ENCODE measurements around the gene GZMM.

Gene GZMM

DNA sequence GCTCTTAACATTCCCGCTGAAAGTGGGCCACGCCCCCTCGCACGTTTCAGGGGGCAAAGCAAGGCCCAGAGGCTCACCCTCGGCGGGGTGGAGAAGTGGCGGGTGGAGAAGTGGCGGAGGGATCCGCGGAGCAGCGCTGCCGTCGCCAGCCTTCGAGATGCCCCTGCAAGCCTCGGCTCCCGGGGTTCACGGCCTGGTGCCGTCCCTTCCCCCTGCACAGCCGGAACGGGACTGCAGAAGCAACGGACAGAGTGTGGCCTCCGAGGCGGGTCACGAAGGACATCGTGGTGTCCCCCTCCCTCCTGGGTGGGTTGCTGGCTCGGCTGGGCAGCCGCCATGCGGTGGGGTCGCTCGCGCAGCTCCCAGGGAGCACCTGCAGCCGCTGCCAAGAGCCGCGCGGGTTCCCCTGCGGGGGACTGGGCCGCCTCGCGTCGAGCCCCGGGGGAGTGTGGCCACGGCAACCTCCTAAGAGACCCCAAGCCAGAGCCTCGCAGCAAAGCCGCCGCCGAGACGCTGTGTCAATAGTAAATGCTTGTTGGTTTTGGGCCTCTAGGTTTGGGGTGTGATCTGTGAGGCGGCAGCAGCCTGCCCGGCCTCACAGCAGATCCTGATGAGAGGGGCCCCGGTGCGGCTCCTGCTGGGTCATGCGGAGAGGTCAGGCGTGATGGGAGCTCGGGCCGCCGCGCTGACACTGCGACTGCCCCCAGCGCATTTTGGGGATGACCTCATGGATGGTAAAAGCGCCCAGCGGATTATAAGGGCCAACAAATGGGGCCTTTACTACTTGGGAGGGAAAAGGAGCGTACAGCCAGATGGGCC lies 31.1 kb upstream of the GZMM start:
- no peak for FAIRE-seq

DNA sequence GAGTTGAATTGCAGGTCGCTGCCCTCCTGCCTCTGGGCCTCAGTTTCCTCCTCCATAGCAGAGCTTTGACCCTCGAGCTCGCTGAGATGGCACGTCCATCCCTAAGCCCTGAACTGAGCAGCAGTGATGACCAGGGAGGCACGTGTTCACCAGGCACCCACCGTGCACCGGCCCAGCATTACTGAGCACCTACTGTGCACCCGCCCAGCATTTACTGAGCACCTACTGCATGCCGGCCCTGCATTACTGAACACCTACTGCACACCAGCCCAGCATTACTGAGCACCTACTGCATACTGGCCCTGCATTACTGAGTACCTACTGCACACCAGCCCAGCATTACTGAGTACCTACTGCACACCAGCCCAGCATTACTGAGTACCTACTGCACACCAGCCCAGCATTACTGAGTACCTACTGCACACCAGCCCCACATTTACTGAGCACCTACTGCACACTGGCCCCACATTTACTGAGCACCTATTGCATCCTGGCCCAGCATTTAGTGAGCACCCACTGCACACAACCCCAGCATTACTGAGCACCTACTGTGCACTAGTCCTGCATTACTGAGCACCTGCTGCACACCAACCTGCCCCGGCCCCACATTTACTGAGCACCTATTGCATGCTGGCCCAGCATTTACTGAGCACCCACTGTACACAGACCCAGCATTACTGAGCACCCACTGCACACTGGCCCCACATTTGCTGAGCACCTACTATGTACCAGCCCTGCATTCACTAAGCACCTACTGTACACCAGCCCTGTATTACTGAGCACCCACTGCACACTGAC lies 30.3 kb upstream of the GZMM start:
- FAIRE-seq, result no peak

DNA sequence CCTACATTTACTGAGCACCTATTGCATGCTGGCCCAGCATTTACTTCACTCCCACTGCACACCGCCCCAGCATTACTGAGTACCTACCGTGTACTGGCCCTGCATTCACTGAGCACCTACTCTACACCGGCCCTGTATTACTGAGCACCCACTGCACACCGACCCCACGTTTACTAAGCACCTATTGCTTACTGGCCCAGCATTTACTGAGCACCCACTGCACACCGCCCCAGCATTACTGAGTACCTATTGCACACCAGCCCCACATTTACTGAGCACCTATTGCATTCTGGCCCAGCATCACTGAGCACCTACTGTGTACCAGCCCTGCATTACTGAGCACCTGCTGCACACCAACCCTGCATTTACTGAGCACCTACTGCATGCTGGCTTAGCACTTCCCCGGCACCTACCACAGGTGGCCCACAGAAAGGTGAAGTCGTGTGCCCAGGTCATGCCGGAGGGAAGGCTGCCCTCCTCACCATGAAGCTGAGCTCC lies 29.6 kb upstream of the GZMM start:
- no peak for FAIRE-seq

DNA sequence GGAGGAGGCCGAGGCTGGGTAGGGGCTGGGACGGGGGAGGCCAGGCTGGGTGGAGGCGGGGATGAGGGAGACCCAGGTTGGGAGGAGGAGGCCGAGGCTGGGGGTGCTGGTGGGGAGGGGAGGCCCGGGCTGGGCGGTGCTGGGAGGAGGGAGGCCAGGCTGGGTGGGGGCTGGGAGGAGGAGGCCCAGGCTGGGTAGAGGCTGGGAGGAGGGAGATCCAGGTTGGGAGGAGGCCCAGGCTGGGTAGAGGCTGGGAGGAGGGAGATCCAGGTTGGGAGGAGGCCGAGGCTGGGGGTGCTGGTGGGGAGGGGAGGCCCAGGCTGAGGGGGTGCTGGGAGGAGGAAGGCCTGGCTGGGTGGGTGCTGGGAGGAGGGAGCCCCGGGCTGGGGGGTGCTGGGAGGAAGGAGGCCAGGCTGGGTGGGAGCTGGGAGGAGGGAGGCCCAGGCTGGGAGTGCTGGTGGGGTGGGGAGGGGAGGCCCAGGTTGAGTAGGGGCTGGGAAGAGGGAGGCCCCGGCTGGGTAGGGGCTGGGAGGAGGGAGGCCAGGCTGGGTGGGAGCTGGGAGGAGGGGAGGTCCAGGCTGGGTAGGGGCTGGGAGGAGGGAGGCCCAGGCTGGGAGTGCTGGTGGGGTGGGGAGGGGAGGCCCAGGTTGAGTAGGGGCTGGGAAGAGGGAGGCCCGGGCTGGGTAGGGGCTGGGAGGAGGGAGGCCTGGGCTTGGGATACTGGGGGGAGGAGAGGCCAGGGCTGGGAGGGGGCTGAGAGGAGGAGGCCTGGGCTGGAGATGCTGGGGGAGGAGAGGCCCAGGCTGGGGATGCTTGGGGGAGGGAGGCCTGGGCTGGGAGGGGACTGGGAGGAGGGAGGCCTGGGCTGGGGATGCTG lies 25.9 kb upstream of the GZMM start:
- no peak for FAIRE-seq

DNA sequence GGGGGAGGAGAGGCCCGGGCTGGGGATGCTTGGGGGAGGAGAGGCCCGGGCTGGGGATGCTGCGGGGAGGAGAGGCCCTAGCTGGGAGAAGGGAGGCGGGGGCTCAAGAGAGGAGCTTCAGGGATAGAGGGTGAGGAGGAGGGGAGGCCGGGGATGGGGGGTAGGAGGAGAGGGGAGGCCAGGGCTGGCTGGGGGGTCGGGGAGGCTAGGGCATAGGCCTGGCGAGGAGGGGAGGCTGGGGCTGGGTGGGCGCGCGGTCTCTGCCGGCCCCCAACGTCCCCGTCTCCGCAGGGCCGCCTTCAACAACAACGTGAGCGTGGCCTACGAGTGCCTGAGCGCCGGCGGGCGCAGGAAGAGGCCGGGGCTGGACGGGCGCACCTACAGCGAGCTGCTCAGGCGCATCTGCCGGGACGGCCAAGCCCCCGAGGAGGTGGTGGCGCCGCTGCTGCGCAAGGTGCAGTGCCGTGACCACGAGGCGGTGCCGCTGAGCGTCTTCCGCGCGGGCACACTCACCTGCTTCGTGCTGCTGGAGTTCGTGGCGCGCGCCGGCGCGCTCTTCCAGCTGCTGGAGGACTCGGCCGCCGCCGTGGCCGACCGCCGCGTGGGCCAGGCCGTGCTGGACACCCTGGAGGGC lies 25.1 kb upstream of the GZMM start:
- FAIRE-seq, result no peak

DNA sequence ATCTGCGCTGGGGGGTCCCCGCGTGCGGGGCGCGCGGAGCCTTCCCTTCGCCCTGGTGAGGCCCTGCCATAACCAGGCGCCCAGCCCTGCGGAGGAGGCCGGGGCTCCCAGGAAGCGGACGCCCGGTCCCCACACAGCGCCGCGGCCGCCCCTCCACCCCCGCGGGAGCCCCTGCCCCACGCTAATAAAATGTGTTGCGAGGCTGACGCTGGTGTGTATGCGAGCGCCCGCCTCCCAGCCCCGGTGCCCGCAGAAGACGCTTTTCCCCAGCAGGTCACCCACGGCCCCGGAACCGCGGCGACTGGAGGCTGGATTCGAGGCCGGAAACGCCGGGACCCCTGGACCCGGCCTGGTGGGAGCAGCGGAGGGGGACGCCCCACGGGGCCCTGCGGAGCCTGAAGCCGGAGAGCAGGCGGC lies 24.4 kb upstream of the GZMM start:
- FAIRE-seq, result no peak

DNA sequence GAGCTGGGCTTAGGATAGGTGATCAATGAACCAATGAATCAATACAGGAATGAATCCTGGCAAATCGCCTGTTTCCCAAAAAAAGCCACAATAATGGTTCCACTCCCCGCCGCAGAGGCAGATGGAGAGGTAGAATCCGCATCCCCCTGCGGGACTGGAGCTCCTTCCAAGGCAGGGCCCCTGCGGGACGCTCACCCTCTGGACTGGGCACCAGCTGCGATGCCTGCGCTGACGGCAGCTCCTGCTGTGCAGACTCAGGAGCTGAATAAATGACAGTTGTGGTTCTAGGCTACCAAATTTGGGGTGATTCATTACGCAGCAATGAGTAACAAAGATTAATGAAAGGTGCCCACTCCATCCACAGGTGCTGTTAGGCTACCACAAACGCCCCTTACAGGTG lies 21.1 kb upstream of the GZMM start:
- FAIRE-seq, result no peak

DNA sequence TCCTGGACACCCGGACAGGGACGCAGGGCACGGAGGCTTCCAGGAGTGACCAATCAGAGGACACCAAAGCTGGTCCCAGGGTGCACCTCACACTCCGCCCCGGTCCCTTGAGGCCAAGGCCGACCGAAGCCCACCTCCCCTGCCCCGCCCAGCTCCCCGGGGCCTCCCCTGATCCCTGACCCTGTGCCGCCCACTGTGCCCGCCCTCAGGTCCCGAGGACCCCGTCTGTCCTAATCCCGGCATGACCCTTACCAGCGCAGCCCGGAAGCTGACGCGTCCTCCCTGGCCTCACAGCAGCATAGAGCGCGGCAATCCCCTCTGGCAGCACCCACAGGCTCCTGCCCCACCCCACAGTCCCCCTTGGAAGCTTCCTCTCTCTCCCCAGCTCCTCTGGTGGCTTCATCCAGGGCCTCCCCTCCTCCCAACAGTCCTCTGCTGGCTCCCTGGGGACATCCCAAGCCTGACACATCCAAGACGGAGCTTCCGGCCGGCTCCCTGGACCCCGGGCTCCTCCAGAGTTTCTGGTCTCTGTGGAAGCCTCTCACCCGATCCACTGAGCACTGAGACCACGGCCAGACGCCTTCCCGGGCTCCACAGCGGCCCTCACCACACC lies 19.7 kb upstream of the GZMM start:
- no peak for FAIRE-seq

DNA sequence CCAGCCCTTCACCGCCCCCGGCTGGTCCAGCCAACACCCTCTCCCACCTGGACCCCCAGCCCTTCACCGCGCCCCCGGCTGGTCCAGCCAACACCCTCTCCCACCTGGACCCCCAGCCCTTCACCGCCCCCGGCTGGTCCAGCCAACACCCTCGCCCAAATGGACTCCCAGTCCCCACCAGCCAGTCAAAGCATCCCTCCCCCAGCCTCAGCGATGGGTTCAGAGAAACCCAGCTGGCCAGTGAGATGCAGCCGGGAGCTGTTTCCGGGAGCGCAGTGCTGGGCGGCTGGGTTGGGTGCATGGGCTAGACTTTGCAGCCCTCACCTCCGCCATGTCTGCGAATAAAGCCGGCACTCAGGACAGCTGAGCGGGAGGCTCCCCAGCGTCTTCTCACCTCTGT lies 18.8 kb upstream of the GZMM start:
- FAIRE-seq, result no peak

DNA sequence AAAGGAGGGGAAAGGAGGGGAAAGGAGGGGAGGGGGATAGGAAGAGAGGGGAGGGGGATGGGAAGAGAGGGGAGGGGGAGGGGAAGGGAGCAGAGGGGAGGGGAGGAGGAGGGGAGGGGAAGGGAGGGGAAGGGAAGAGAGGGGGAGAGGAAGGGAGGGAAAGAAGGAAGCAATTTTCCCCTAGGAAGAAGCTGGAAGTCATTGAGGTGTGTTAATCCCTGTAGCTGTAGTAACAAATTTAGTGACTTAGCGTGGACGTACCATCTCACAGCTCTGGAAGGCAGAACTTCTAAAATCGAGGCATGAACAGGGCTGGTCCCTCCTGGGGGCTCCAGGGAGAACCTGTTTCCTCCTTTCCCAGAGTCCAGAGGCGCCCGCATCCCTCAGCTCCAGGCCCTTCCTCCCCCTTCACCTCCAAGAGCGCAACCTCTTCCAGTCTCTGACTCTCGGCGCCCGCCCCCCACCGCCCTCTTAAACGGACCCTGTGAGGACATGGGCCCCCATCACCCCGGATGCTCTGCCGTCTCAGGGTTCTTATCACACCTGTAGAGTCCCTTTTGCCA lies 17.9 kb upstream of the GZMM start:
- no peak for FAIRE-seq

DNA sequence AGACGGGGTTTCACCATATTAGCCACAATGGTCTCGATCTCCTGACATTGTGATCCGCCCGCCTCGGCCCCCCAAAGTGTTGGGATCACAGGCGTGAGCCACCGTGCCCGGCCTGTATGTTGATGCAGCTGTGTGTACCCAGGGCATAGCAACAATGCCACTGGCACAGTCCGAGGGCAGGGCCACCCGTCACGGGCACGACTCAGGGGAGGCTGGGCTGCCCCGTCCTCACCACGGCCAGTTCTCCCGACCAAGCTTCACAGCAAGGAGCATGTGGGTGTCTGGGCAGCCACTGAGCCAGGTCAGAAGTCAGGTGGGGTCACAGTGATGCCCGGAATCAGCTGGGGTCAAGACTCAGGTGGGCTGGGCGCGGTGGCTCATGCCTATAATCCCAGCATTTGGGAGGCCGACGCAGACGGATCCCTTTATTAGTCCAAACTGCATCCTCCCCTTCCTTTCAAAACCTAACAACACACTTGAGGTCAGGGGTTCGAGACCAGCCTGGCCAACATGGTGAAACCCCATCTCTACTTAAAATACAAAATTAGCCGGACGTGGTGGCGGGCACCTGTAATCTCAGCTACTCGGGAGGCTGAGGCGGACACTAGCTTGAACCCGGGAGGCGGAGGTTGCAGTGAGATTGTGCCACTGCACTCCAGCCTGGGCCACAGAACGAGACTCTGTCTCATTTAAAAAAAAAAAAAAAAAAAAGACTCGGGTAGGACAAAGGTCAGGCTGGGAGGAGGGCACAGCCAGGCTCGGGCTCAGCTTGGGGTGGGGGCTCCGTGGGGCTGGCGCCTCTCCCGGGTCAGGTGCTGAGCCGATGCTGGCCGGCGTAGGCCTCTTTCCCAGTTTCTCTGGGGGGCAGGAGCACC lies 13.5 kb upstream of the GZMM start:
- FAIRE-seq, result no peak

DNA sequence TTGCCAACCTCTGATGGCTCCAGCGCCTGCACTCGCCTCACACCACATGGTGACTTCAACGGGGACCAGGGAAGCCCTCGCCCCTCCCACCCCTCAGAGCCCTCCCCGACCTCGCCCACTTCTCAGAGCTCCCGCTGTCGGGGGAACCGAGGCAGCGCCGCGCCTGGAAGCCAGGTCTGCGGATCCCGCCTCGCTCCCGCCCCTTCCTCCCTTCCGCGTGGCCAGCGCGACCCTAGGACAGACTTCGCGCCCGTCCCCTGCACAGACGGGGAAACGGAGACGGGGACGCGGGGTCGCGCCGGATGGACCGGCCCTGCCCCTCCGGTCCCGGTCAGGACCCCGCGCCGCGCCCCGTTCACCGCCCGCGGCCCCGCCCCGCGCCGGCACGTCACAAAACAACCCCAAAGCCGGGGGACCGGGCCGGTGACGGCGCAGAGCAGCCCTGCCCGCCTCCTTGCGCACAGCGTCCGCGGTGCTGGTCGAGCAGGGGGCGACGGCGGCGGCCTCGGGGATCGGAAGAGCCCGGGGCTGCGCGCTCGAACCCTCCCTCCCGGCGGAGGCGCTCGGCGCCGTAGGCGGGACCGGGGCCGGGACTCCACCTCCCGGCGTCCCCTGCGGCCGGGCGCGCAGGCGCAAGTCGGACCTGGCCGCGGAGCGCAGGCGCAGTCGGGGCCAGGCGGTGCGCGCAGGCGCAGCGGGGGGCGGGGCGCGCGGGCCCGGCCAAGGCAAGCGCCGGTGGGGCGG lies 12.7 kb upstream of the GZMM start:
- no peak for FAIRE-seq

DNA sequence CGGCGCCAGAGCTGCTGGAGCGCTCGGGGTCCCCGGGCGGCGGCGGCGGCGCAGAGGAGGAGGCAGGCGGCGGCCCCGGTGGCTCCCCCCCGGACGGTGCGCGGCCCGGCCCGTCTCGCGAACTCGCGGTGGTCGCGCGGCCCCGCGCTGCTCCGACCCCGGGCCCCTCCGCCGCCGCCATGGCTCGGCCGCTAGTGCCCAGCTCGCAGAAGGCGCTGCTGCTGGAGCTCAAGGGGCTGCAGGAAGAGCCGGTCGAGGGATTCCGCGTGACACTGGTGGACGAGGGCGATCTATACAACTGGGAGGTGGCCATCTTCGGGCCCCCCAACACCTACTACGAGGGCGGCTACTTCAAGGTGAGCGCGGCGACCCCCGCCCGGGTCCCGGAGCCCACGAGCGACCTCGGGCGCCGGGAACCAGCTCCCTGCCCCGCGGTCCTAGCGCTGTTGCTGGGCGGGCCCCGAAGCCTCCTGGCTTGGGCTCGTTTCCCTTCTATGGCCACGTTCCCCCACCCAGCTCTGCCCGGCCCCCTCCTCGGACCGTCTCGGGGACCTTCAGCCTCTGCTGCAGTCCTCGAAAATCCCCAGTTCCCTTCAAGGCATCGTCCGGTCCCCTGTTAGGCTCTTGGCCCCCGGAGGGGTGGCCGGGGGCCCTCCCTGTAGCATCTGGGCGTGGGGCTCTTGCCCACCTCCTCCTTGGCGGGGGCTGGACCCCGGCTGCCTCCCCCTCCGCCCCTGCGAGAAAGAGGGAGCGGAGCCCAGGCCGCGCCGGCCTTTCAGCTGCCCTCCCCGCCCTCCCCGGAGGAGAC lies 11.9 kb upstream of the GZMM start, which contains the start of gene CDC34:
Gene CDC34 (plus strand): TSS at position 8 of the 808 bp plus-strand sequence. CDS start 172 bp downstream, at position 180.
- FAIRE-seq, result no peak

DNA sequence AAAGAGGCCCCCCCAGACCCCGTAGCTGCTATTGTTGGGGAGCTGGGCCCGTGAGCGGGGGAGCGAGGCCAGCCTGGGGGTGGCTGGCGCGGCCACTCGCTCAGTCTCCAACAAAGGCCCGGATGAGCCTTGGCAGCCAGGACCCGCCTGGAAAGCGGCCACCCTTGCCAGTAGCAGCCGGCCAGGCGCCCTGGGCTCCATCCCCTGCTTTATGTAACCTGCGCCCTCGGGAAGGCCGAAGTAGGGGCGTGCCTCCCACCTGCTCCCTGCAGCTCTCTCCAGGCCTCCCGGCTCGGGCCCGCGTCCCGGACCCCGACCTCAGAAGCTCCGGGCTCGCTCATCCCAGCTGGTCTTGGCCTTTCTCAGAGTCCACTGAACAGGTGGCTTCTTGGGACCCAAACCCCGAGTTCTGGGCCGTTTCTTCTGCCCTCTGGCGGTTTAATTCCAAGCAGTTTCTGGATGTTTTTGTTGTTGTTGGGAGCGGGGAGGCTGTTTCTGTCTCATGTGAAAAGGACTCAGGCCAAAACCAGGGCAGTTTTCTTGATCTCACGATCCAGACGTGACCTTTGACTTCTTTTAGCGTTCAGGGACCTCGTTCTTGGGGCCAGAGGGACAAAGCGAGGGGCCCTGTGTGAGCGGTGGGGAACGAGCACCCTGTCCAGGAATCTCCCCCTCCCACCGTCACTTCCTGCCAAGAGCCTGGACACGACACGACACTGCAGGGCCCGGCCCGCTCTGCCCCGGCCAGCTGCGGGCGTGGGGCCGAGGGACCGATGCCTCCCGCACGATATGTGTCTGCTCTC lies 11.1 kb upstream of the GZMM start:
- FAIRE-seq, result no peak

DNA sequence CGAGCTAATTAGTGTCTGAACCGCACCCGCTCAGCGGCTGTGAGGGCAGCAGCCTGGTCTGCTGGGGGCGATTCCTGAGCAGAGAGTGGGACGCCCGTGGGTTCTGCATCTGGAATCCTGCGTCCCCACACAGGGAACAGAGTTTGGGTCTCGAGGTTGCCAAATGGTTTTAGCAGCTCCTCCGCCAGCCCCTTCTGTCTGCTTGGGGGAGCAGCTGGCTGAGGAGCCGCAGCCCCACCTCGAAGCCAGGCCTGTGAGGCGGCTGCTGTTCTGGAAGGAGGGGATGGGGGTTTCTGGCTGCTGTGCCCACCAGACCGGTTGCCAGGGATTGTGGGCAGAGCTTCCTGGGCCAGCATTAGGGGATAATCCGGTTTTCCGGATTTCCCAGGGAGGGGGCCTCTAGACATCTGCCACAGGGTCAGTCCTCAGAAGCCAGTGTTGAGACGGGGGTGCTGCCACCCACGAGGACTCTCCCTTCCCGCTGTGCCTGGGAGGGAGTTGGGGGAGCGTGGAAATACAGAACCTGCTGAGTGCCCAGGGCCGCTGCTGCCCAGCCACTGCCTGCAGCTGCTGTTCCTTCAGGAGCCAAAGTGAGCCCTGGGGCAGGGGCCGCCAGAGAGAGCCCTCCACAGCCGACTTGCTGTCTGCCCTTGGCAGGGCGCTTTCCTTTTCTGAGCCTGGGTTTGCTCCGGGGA lies 10.3 kb upstream of the GZMM start:
- no peak for FAIRE-seq

DNA sequence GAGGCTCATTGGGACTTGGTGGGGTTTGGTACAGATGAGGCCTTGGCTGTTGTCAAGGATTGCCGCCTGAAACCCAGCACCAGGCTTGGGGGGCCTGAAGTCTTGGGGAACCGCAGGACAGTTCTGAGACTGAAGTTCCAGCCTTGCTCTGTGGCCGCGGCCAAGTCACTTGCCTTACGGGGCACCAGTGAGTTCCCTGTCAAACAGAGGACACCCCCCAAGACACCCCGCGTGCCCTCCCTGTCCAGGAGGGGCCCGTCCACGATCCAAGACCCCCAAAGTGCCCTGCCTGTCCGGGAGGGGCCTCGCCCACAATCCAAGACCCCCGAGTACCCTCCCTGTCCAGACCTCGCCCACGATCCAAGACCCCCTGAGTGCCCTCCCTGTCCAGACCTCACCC lies 9.8 kb upstream of the GZMM start:
- no peak for FAIRE-seq

Measured in colon (tissue), 2 donors.